Thymus (tissue), 11 donors: ENCODE measurements around the gene CHD5. TPM values are rescaled to one million over a fixed set of nuclear protein-coding genes. Genes with fewer than 3 reads are reported as not detected.

Experiments
- DNase-seq, 9 donors: peaks; one replicate each; pipeline ENCODE4 v3.0.0-alpha.2; 2013; ENCODE audit warnings: low spot score in 9 of 9, low read depth in 6 of 9, missing footprints in 1 of 9
- H3K27ac ChIP-seq, 2 donors: one replicate each; pipeline ENCODE4 v1.5.1; 2013; ENCODE audit warnings: control low read depth in 1 of 2, low read depth in 1 of 2, low read length in 1 of 2, mild to moderate bottlenecking in 1 of 2, moderate library complexity in 1 of 2
- H3K27me3 ChIP-seq, 2 donors: one replicate each; pipeline ENCODE4 v1.5.1; 2013; ENCODE audit warnings: low read length in 1 of 2; ENCODE audit not compliant: control insufficient read depth in 2 of 2, insufficient read depth in 1 of 2
- H3K36me3 ChIP-seq, 2 donors: one replicate each; pipeline ENCODE4 v1.5.1; 2013; ENCODE audit warnings: low read length in 1 of 2, mild to moderate bottlenecking in 1 of 2, moderate library complexity in 1 of 2; ENCODE audit not compliant: control insufficient read depth in 2 of 2, insufficient read depth in 2 of 2
- H3K4me1 ChIP-seq, 2 donors: one replicate each; pipeline ENCODE4 v1.5.1; 2013; ENCODE audit warnings: low read length in 2 of 2; ENCODE audit not compliant: control insufficient read depth in 2 of 2, insufficient read depth in 2 of 2
- H3K4me3 ChIP-seq, 2 donors: one replicate each; pipeline ENCODE4 v1.5.1; 2013; ENCODE audit warnings: low read length in 2 of 2, control low read depth in 1 of 2, mild to moderate bottlenecking in 1 of 2
- H3K9me3 ChIP-seq, 2 donors: one replicate each; pipeline ENCODE4 v1.5.1; 2013; ENCODE audit warnings: low read length in 1 of 2, mild to moderate bottlenecking in 1 of 2; ENCODE audit not compliant: control insufficient read depth in 2 of 2, insufficient read depth in 1 of 2
- WGBS: extraction: QIAGEN DNeasy Blood & Tissue Kit; methylation state at CpG from one replicate; pipeline ENCODE4 v1.1.7; 2013; 5-methylcytosine and 5-hydroxymethylcytosine counted together
- polyA plus RNA-seq: library from polyadenylated mRNA; stranded (reverse); fragments of 200-250 nt; gene quantifications from one replicate; pipeline ENCODE4 v1.2.3, GENCODE V29; 2013
- total RNA-seq: library from RNA; stranded (reverse); fragments of 120-200 nt; gene quantifications from one replicate; pipeline ENCODE4 v1.2.4, GENCODE V29; 2013
- donor health status: healthy.

The CHD5 gene
- total and polyA plus RNA-seq, 2 donors, result 0.28 to 0.98 TPM

DNA sequence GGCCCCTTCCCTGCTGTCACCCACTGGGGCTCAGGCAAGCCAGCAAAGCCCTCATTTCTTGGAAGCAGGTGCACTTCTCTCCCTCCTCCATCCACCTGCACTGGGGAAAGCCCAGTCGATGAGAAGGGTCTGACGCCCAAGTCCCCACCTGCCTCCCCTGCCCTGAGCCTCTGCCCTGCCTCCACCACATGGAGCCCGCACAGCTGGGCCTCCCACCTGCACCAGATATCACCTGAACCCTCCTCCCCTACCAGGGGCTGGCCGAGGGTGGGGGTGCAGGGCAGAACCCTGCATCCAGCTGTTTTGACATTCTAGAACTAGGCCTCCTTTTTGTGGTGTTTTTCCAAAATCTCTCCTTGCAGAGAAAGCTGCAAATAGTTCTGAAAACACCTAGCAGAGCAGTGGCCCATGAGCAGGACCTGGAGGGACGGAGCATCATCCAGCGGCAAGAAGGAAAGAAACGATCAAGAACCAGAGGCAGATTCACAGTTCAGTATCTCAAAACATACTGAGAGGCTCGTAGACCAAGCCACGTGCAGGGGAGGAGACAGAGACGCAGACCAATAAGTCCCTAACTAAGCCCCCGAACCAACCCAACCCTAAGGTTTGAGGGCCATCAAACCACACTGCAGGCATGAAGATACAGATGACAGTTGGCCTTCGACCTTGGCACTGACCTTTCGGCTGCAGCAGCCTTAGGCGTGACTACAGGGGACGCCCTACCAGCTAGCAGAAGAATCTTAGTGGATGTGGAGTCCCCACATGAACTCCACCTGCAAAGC is 16.7 kb downstream of the CHD5 start:
- no peak for DNase-seq
- Histone ChIP-seq H3K36me3 (no peaks in the 10 kb centered on the region), H3K9me3 (no peaks in the 10 kb centered on the region), H3K27ac (no peak overlapping the region), H3K27me3 (peaks cover 0 to 32% of the 10 kb centered on the region in 2 donors), H3K4me3 (no peak overlapping the region), H3K4me1 (no peaks in the 10 kb centered on the region)
- WGBS, result 90% methylated on average over 15 of the region's 15 CpGs

DNA sequence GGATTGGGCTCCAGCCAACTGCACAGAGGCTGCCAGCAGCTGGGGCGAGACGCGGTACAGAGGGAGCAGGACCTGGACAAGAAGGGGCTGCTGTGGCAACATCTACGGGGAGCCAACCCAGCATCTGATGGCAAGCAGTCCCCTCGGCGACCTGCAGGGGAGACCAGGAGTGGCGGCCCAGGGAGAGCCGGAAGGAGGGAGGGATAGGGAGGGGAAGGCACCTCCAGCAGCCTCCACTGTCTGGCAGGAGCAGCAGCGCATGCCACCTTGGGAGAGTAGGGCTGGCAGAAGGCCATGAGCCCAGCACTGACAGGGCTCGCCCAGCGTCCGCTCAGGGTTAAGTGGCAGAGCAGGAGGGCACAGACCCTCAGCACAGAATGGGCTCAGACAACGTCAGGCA is 17.3 kb downstream of the CHD5 start:
- no peaks in the 10 kb centered on the region for H3K9me3 ChIP-seq
- H3K4me3 ChIP-seq, result no peak overlapping the region
- 70% methylated on average over 13 of the region's 13 CpGs for WGBS
- H3K36me3 ChIP-seq, result no peaks in the 10 kb centered on the region
- peaks cover 0 to 29% of the 10 kb centered on the region in 2 donors for H3K27me3 ChIP-seq
- H3K4me1 ChIP-seq, result no peaks in the 10 kb centered on the region
- no peak for DNase-seq
- H3K27ac ChIP-seq, result no peak overlapping the region

DNA sequence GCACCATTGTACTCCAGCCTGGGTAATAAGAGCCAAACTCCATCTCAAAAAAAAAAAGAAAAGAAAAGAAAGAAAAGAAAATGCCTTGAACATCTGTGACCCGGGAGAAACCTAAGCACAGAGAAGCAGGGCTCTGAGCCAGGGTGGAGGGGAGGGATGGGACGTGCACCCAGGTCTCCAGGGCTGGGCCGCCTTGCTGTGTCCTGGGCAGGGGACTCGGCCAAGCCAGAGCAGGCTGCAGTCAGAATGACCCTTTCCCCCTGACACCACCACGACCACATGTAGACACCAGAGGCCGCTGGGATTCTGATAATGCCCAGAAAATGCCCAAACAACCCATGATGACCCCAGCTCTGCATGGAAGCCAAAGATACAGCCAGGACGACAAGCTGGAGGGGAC is 17.8 kb downstream of the CHD5 start:
- DNase-seq, result no peak
- no peaks in the 10 kb centered on the region for H3K9me3 ChIP-seq
- H3K27ac ChIP-seq, result no peak overlapping the region
- H3K36me3 ChIP-seq, result no peaks in the 10 kb centered on the region
- H3K4me1 ChIP-seq, result no peaks in the 10 kb centered on the region
- 91% methylated on average over 7 of the region's 7 CpGs for WGBS
- no peak overlapping the region for H3K4me3 ChIP-seq
- peaks cover 0 to 29% of the 10 kb centered on the region in 2 donors for H3K27me3 ChIP-seq

DNA sequence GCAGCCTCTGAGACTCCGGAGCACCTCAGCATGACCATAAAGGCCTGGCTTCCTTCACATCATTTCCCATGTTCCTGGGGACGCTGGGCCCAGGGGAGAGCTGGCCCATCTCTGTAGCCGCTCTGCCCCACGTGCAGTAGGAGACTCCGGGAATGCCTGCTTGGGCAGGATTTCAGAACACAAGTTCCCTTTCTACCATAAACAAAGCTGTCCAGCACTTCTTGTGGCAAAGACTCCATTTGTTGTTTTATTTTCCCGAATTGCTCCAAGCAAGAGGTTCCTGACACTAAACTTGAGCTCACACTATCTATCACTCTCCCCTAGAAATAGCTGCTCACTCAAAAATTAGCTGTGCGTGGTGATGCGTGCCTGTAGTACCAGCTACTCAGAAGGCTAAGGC is 21.9 kb downstream of the CHD5 start:
- no peak overlapping the region for H3K27ac ChIP-seq
- H3K9me3 ChIP-seq, result no peaks in the 10 kb centered on the region
- no peak for DNase-seq
- H3K36me3 ChIP-seq, result no peaks in the 10 kb centered on the region
- H3K4me1 ChIP-seq, result no peaks in the 10 kb centered on the region
- WGBS, result 90% methylated on average over 8 of the region's 8 CpGs
- peaks cover 0 to 18% of the 10 kb centered on the region in 2 donors for H3K27me3 ChIP-seq
- no peak overlapping the region for H3K4me3 ChIP-seq

DNA sequence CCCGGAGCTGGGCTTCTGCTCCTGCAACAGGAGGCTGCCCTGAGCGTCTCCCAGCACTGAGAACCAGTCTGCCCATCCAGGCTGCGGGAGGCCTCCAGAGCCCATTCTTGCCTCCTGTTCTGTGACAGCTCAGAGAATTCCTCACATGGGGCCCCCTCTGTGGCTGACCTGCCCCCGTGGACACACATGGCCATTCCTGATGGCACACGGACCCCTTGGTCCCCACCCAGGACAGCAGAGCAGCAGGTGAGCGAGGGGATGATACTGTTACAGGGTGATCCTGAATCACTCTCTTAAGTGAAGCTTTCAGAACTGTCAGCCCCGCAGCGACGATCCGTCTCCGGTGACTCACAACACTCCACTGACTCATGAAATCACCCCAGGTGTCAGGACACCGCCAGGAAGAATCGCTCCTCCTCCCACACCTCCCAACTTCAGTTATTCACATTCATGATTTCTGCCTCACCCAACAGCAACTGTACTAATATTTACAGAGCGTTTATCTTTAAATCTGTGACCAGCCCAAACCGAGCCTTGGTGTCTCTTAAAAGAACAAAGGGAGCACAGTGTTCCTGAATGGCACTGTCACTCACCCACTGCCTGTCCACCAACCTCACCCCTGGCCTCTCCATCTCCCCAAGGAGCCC is 22.5 kb downstream of the CHD5 start:
- WGBS, result 91% methylated on average over 15 of the region's 15 CpGs
- Histone ChIP-seq H3K4me1 (no peaks in the 10 kb centered on the region), H3K36me3 (no peaks in the 10 kb centered on the region), H3K27me3 (peaks cover 0 to 15% of the 10 kb centered on the region in 2 donors), H3K27ac (peak overlapping the region in 1 of 2 donors; percentile 8), H3K9me3 (no peaks in the 10 kb centered on the region), H3K4me3 (no peak overlapping the region)
- DNase-seq, result no peak

GRCh38 chr1:6157132-6157527 is 23.0 kb downstream of the CHD5 start:
- WGBS, result 82% methylated on average over 2 of the region's 2 CpGs

DNA sequence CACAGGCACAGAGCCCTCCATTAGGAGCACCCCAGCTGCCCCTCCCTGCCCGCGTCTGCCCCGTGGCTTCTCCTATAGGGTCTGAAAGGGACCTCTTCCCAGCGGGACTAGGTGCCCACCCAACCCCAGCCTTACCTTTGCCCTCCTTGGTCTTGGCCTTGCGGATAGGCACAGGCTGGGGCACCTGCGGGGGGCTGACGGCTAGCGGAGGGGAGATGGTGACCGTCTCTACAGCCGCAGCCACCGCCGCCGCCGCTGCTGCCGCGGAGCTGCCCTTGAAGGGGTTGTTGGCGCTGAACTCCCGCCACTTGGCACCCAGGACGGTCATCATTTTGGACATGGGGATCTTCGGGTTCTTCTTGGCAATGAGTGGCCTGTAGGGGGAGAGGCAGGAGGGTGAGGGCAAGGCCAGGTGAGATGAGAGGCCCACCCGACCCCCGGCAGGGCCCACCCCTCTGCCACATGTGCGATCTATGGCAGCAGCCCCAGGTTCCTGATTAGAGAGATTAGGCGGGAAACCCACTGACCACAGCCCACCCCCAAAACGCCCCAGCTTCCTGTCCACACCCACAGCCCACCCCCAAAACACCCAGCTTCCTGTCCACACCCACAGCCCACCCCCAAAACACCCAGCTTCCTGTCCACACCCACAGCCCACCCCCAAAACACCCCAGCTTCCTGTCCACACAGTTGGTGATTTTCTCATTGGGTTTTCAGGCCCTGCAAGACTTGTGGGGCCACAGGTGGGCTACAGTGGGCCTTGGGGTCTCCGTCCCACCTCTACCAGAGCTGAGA is 25.4 kb downstream of the CHD5 start:
- WGBS, result 78% methylated on average over 26 of the region's 26 CpGs
- Histone ChIP-seq H3K4me1 (no peaks in the 10 kb centered on the region), H3K9me3 (no peaks in the 10 kb centered on the region), H3K27me3 (peaks cover 0 to 3% of the 10 kb centered on the region in 2 donors), H3K36me3 (no peaks in the 10 kb centered on the region), H3K4me3 (no peak overlapping the region), H3K27ac (no peak overlapping the region)
- DNase-seq, result no peak

More at GRCh38 chr1:6157132-6157527, 23.0 kb downstream of the CHD5 start:
- Histone ChIP-seq H3K4me3 (no peak overlapping the region), H3K27ac (no peak overlapping the region), H3K4me1 (no peaks in the 10 kb centered on the region), H3K27me3 (peaks cover 0 to 11% of the 10 kb centered on the region in 2 donors), H3K9me3 (no peaks in the 10 kb centered on the region), H3K36me3 (no peaks in the 10 kb centered on the region)
- no peak for DNase-seq

- H3K27me3 ChIP-seq, result peaks cover 0 to 18% of the 10 kb centered on the region in 2 donors
- H3K4me3 ChIP-seq, result no peak overlapping the region
Observed at GRCh38 chr1:6152882-6153281, 27.2 kb downstream of the CHD5 start.

GRCh38 chr1:6152181-6152580 is 27.9 kb downstream of the CHD5 start:
- no peak for DNase-seq
- H3K36me3 ChIP-seq, result no peaks in the 10 kb centered on the region
- H3K9me3 ChIP-seq, result no peaks in the 10 kb centered on the region
- 81% methylated on average over 11 of the region's 11 CpGs for WGBS
- H3K27me3 ChIP-seq, result peaks cover 0 to 25% of the 10 kb centered on the region in 2 donors
- peaks cover 4 to 6% of the 10 kb centered on the region in 2 donors for H3K4me1 ChIP-seq
- H3K27ac ChIP-seq, result no peak overlapping the region
- H3K4me3 ChIP-seq, result no peak overlapping the region

More at GRCh38 chr1:6152882-6153281, 27.2 kb downstream of the CHD5 start:
- DNase-seq, result no peak
- Histone ChIP-seq H3K36me3 (no peaks in the 10 kb centered on the region), H3K9me3 (no peaks in the 10 kb centered on the region), H3K4me1 (peaks cover 4 to 6% of the 10 kb centered on the region in 2 donors), H3K27ac (no peak overlapping the region)
- 90% methylated on average over 7 of the region's 7 CpGs for WGBS
